ENCODE data around the gene RUVBL1.
A peak's percentile ranks its signal among the peaks of the same experiment; 100 is the strongest.

RUVBL1 gene

GRCh38 chr3:128123538-128124368 lies at the start of gene RUVBL1:
Gene RUVBL1, minus strand, starts transcription at chr3:128123812. Its CDS starts 88 bp downstream, at chr3:128123724.
- no peak for FAIRE-seq
- DNase-seq (ENCODE audit: insufficient read length, low spot score), result peak; percentile 91
- no peak for TF ChIP-seq CTCF (IDR thresholded peaks at IDR 0.05; ENCODE audit: insufficient read depth, missing control alignments)

- DNase-seq (ENCODE audit: insufficient read length, low spot score) (no peak), FAIRE-seq (no peak)
- no peak for TF ChIP-seq CTCF (IDR thresholded peaks at IDR 0.05; ENCODE audit: insufficient read depth, missing control alignments)
Observed at GRCh38 chr3:128173200-128173599, 49.6 kb upstream of the RUVBL1 start.

- no peak for DNase-seq (ENCODE audit: insufficient read length, low spot score)
- peak; percentile 54 for TF ChIP-seq CTCF (IDR thresholded peaks at IDR 0.05; ENCODE audit: insufficient read depth, missing control alignments)
- FAIRE-seq, result no peak
Observed at GRCh38 chr3:128170866-128171516, 47.4 kb upstream of the RUVBL1 start.

GRCh38 chr3:128168836-128169235 lies 45.2 kb upstream of the RUVBL1 start:
- DNase-seq (ENCODE audit: insufficient read length, low spot score) (no peak), FAIRE-seq (no peak)
- no peak for TF ChIP-seq CTCF (IDR thresholded peaks at IDR 0.05; ENCODE audit: insufficient read depth, missing control alignments)

- no peak for DNase-seq (ENCODE audit: insufficient read length, low spot score)
- no peak for TF ChIP-seq CTCF (IDR thresholded peaks at IDR 0.05; ENCODE audit: insufficient read depth, missing control alignments)
- FAIRE-seq, result no peak
Observed at GRCh38 chr3:128167973-128168674, 44.5 kb upstream of the RUVBL1 start.

GRCh38 chr3:128167646-128167972 lies 44.0 kb upstream of the RUVBL1 start:
- TF ChIP-seq CTCF (IDR thresholded peaks at IDR 0.05; ENCODE audit: insufficient read depth, missing control alignments), result no peak
- no peak for FAIRE-seq
- no peak for DNase-seq (ENCODE audit: insufficient read length, low spot score)

All from D721Med (cell line).